ENCODE data around the gene GABRR3. TPM values are rescaled to one million over a fixed set of nuclear protein-coding genes. Genes with fewer than 3 reads are reported as not detected.
"Not testable (repeated sequence)": the region's sequence is repeated elsewhere in the genome, so short reads cannot be mapped to it uniquely, and the experiment has no call there.

GABRR3 gene
- polyA plus RNA-seq, 1 donor, result 0.03 TPM

DNA sequence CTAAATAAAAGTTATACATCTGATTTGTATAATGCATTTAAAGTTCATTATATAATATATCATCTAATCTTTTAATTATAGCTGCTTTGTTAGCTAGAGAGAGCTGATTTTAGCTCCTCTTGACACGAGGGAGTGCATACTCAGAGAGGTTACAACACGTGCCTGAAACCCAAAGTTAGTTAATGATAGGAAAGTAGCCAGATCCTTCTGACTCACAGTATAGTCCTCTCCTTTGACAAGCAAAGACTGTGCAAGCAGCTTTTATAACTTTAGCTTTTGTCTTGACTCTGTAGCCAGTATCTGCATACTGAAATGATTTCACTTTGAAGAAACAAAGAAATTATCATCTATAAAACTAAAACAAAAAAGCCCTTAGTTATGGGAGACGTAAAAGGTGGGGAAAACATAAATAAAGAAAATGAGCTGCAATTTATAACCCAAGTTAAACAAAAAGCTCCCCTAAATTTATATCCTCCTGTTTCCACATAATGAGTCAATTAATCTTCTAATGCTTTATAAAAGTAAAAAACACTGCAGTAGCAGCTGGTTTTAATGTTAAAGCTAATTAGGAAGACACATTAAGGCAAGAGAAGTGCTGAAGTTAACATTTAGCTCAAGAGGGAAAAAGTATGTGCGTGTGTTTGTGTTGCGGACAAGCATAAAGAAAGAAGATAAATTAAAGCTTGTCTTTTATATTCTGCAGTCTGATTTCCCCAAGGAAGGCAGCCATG, 13.1 kb downstream of the GABRR3 start:
- DNase-seq, result no peak

DNA sequence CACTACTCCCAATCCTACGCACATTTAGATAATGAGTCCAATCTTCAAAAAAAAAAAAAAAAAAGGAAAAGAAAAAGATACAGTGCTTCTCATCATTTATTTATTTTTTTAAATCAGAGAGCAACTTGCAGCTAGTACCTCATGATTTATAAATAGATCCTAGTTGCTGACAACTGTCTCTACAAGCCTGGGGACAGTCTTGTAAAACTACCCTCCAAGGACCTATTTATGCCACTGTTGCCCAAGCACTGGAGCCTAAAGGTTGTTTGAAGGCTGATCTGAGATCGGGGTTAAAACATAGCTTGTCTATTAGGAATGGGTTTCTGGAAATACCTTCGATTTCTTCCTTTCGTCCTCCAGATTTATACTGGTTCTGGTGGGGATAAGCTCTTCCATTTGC, 14.7 kb downstream of the GABRR3 start:
- no peak for DNase-seq

GRCh38 chr3:98018301-98018700, 16.8 kb downstream of the GABRR3 start:
- no peak for DNase-seq

- DNase-seq, result no peak
Observed at GRCh38 chr3:98014268-98014585, 20.9 kb downstream of the GABRR3 start.

DNA sequence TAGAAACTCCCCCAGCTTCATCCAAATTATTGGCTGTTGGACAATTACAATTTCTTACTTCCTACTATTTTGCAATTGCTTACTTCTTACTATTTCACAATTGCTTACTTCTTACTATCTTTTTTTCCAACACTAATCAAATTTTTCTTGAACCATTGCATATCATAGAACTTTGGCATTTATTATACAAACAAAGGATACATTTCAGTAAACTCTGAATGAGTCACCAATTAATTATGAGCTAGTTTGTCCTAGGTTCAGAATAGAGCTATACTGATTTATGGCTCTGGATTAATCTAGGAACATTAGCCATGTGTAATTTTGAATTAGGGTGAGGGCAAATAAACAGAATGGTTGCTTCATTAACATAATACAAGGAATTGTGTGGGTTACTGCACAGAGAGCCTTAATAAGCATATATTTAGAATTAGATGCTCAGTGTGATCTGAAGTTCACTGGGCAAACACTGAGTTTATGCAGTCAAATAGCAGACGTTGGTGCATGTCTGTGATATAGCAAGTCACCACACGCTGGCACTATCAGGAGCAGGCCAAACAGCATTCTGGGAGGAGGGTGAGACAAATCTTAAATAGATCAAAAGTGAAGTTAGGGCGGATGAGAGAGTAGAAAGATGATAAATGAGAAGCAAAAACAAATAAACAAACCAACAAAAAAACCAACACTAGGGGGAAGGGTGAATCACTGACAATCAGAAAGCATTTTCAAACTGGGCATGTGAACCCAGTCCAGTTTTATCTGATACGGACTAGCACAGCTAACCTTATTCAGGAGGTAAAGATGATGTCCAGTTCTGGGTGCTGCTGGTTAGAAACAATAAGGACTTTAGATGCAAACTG, 21.5 kb downstream of the GABRR3 start:
- no peak for DNase-seq

- DNase-seq, result no peak
Observed at GRCh38 chr3:98012979-98013378, 22.1 kb downstream of the GABRR3 start.

- not testable (repeated sequence) for DNase-seq
Observed at GRCh38 chr3:98010883-98011449, 24.1 kb downstream of the GABRR3 start.

- DNase-seq, result no peak
Observed at GRCh38 chr3:98010194-98010882, 24.8 kb downstream of the GABRR3 start.

DNA sequence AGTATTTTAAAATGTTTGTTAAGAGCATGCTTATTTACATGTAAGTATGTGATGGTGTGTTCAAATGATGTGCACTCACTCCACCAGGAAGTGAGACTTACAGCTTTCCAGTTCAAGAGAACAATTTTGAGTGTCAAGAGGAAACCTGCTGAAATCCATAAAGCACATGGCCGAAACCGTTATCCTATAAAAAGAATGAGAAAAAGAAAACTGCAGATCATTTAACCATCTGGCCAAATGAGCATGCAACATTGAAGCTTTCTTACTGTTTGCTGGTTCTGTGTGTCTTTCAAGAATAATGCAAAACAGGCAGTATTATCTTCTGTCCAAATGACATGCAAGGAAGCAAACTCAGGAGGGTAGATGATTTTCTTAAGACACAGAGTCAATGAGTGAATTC, 26.3 kb downstream of the GABRR3 start:
- no peak for DNase-seq

GRCh38 chr3:98005438-98005837, 29.7 kb downstream of the GABRR3 start:
- DNase-seq, result no peak

DNA sequence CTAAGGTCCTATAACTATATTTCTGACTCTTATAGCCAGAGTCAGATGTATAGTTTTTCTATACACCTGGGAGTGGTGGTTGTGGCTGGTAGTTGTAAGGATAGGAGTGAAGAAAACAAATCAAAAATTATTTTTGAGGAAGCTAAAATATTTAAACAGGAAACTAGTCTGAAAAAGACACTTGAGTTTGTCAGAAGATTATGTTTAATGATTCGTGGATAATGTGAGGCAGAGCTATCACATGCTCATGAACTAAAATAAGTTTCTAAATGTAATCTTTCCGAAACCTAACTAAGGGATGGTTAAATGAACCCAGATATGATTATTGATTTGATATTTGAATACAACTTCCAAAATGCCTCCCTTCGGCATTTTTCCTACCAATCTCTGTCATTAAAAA, 30.4 kb downstream of the GABRR3 start:
- DNase-seq, result no peak

GRCh38 chr3:98003306-98003969, 31.7 kb downstream of the GABRR3 start:
- no peak for DNase-seq

- DNase-seq, result no peak
Observed at GRCh38 chr3:98002717-98003116, 32.4 kb downstream of the GABRR3 start.

DNA sequence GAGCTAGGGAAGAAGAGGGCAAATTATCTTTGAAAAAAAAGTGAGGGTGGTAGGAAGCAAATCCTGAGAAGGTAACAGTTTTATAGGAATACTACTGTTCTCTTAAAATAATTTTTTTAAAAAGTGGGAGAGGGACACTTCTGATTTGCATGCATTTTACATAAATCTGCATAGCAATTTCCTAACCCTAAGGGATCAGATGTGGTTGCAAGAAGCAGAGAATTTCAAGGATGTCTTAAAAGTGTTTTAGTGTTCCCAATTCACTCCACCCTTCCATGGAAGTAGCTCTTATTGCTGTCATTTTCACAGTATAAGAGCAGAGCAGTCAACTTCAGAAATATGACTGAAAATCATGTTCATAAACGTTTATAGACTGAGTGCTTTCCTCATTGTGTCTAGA, 35.1 kb downstream of the GABRR3 start:
- DNase-seq, result no peak

DNA sequence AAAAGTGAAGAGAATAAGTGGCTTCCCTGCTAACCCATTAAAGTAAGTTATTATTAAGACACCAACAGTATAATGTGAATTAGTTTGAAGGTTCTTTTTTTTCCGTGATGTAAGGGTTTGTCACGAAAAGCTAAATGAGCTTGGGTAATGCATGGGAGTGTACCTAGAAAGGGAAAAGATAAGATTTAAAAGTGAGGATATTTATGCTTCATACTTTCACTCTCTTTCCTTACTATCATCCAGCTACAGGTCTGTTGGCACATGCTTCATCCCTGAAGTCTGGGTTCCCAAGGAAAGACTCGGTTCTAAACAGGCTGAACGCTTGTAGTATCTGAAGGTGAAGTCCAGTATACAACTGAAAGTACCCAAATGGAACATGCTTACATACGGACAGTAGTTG, 36.0 kb downstream of the GABRR3 start:
- no peak for DNase-seq

GRCh38 chr3:97996988-97997387, 38.1 kb downstream of the GABRR3 start:
- DNase-seq, result no peak

DNA sequence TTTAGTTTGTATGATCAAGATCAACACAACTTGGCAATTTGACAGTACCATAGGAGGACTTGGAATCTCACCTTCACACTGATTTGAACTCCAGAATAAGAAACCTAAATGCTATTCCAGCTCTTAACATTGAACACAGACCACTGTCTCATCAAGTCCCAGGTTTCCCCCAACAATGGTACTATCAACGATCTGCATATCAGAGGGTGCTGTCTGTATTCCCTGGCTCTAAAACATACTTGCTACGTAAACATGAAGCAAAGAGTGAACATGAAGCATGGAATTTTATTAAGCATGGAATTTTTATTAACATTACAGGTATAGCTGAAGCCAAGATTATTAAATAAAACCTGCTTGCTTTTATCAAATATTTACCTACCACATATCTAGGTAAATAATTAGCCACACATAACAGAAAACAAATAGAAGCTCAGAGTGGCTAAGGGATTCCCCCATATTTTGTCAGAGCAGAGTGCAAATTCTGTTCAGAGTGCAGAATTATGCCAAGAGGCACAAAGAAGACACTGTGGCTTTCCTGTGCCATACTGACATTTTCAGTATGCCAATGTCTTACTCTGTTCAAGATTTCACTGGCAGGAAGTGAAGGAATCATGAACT, 40.7 kb downstream of the GABRR3 start:
- DNase-seq, result no peak

GRCh38 chr3:97993526-97993925, 41.6 kb downstream of the GABRR3 start:
- DNase-seq, result no peak

DNA sequence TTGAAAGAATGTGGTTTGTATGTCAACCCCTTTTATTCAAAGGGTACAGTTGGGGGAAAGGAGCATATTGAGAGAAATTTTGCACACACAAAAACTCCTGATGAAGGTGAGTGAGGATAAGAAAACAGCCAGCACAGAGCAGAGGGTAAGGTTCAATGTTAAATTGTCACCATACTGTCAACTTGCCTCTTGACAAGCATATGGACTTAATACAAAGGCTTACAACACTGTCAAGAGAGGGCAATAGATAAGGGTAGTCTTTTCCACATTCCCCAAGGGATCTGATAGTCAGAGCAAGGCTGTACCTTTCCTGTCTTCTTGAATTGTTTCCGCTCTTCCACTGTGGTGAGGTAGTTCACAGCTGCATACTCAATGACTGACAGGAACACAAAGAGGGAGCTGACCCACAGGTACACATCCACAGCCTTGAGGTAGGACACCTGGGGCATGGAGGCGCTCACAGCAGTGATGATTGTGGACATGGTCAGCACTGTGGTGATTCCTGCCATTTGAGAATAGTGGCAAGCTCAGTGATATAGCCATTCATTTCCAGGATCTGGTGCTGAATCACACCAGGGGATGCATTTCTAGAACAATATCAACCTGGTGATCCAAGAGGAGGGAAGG, 42.5 kb downstream of the GABRR3 start:
- no peak for DNase-seq

DNA sequence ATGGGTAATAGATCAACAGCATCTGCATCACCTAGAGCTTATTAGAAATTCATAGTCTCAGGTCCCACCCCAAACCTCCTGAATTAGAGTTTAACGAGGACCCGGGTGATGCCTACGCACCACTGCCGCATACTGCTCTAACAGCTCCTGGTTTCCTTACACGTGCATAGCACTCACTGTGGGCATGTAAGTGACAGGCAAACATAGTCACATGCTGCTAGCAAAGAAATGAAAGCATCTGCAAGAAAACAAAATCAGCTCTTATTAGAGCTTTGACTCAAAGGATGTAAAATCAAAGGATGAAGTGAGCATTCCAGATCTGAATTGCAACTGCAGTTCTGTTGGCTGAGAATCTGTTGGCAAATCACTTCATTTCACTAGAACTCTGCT, 43.8 kb downstream of the GABRR3 start:
- DNase-seq, result no peak

GRCh38 chr3:97990624-97991292, 44.4 kb downstream of the GABRR3 start:
- no peak for DNase-seq
